Cardiac atrium fibroblast (primary cell): ENCODE results near the gene B2M. TPM values are rescaled to one million over a fixed set of nuclear protein-coding genes. Genes with fewer than 3 reads are reported as not detected.

Experiments
- total RNA-seq: library from RNA; depleted of rRNA; stranded (reverse); fragments of >200 nt; gene quantifications from 2 replicates; pipeline ENCODE4 v1.2.3, GENCODE V29; 2015

B2M gene
- 1,832 and 2,199 TPM in 2 replicates for total RNA-seq

GRCh38 chr15:44711096-44711742 lies at the start of gene B2M, which contains the start of gene PATL2:
Gene B2M, plus strand, starts transcription at chr15:44711517. Its CDS starts 30 bp downstream, at chr15:44711547.
Gene PATL2, minus strand, starts transcription at chr15:44711323. Its CDS starts 34,833 bp downstream, at chr15:44676490.

GRCh38 chr15:44663410-44664308 lies 47.7 kb upstream of the B2M start, which contains the start of gene SPG11:
Gene SPG11, minus strand, starts transcription at chr15:44663662. Its CDS starts 15 bp downstream, at chr15:44663647.

GRCh38 chr15:44736181-44736765 lies 25.0 kb downstream of the B2M start, which contains the start of gene TRIM69:
Gene TRIM69, plus strand, starts transcription at chr15:44736528. Its CDS starts 177 bp downstream, at chr15:44736705.

Other genes with a start within 250 kb of the B2M start
- 28.9 and 38.6 TPM in 2 replicates for gene EIF3J, start 174.4 kb upstream of the B2M start, total RNA-seq
- 37.7 and 42.8 TPM in 2 replicates for gene SPG11, start 47.9 kb upstream of the B2M start, total RNA-seq
- under 0.01 TPM in 1 of 2 replicates, not detected in the other for gene PATL2, start 194 bp upstream of the B2M start, total RNA-seq
- 3.4 and 7.5 TPM in 2 replicates for gene TRIM69, start 25.0 kb downstream of the B2M start, total RNA-seq
- gene TERB2, start 245.2 kb downstream of the B2M start, total RNA-seq = not detected in 2 replicates